GM23338 (cell line): ENCODE results near the gene ZNHIT6. TPM values are rescaled to one million over a fixed set of nuclear protein-coding genes. Genes with fewer than 3 reads are reported as not detected.

Experiments
- ATAC-seq: fragments of 200-7000 bp; cut with Tn5 transposase; 3 replicates; pipeline ENCODE4 v1.9.1; 2020
- DNase-seq: peaks from one replicate; pipeline ENCODE4 v3.0.0-alpha.2; 2015; ENCODE audit warnings: low spot score
- H2AFZ ChIP-seq: fragments of 200-600 bp; sonication (generic); 2 replicates; pipeline ENCODE4 v1.8.0; 2016; ENCODE audit warnings: antibody characterized with exemption, mild to moderate bottlenecking, moderate library complexity
- H3F3A ChIP-seq: fragments of 200-600 bp; sonication (generic); replicated peaks from 2 replicates; pipeline ENCODE4 v1.8.0; 2017; ENCODE audit warnings: antibody characterized with exemption, mixed run types, low read depth
- H3K27ac ChIP-seq: fragments of 200-600 bp; sonication (generic); 2 replicates; pipeline ENCODE4 v1.6.1; 2016; ENCODE audit warnings: low read depth
- H3K27me3 ChIP-seq: fragments of 200-600 bp; sonication (generic); 2 replicates; pipeline ENCODE4 v1.8.0; 2016; ENCODE audit warnings: mild to moderate bottlenecking, mixed run types, moderate library complexity; ENCODE audit not compliant: insufficient read depth
- H3K36me3 ChIP-seq: fragments of 200-600 bp; sonication (generic); 2 replicates; pipeline ENCODE4 v1.8.0; 2016; ENCODE audit warnings: mild to moderate bottlenecking; ENCODE audit not compliant: insufficient read depth
- H3K4me1 ChIP-seq: fragments of 200-600 bp; sonication (generic); 2 replicates; pipeline ENCODE4 v1.8.0; 2016; ENCODE audit warnings: mild to moderate bottlenecking, moderate library complexity; ENCODE audit not compliant: insufficient read depth
- H3K4me2 ChIP-seq: fragments of 200-600 bp; sonication (generic); 2 replicates; pipeline ENCODE4 v1.7.1; 2017; ENCODE audit warnings: mixed run types
- H3K4me3 ChIP-seq: fragments of 200-600 bp; sonication (generic); 2 replicates; pipeline ENCODE4 v1.6.1; 2016; ENCODE audit warnings: mixed run types
- H3K79me2 ChIP-seq: fragments of 200-600 bp; sonication (generic); replicated peaks from 2 replicates; pipeline ENCODE4 v1.8.0; 2017; ENCODE audit warnings: mild to moderate bottlenecking; ENCODE audit not compliant: insufficient read depth
- H3K9me2 ChIP-seq: fragments of 200-600 bp; sonication (generic); 2 replicates; pipeline ENCODE4 v1.8.0; 2017; ENCODE audit not compliant: insufficient read depth
- H4K20me1 ChIP-seq: fragments of 200-600 bp; sonication (generic); replicated peaks from 2 replicates; pipeline ENCODE4 v1.8.0; 2017; ENCODE audit warnings: mild to moderate bottlenecking; ENCODE audit not compliant: insufficient read depth
- H3K27ac Mint-ChIP-seq: 2 replicates; pipeline ENCODE4 v1.8.0; 2020; ENCODE audit warnings: inconsistent platforms, mild to moderate bottlenecking, moderate library complexity, mixed read lengths
- H3K27me3 Mint-ChIP-seq: 3 replicates; pipeline ENCODE4 v1.8.0; 2022; ENCODE audit warnings: low read depth, mild to moderate bottlenecking, moderate library complexity, mixed read lengths, inconsistent platforms; ENCODE audit not compliant: insufficient read depth, poor library complexity
- H3K36me3 Mint-ChIP-seq: 3 replicates; pipeline ENCODE4 v1.8.0; 2021; ENCODE audit warnings: low read depth, mild to moderate bottlenecking, inconsistent platforms, moderate library complexity, mixed read lengths
- H3K4me1 Mint-ChIP-seq: 3 replicates; pipeline ENCODE4 v1.8.0; 2020; ENCODE audit warnings: mild to moderate bottlenecking, inconsistent platforms, mixed read lengths
- H3K4me3 Mint-ChIP-seq: 3 replicates; pipeline ENCODE4 v1.8.0; 2021; ENCODE audit warnings: moderate library complexity, mild to moderate bottlenecking, inconsistent platforms, mixed read lengths
- H3K9me3 Mint-ChIP-seq: 3 replicates; pipeline ENCODE4 v1.8.0; 2020; ENCODE audit warnings: moderate library complexity, mild to moderate bottlenecking, inconsistent platforms, mixed read lengths
- CREB1 ChIP-seq: fragments of 250-450 bp; sonication (Bioruptor Pico); IDR thresholded peaks from 2 replicates; pipeline ENCODE4 v1.5.0; 2020; ENCODE audit warnings: low read depth, mild to moderate bottlenecking, moderate library complexity
- CTCF ChIP-seq, 2 experiments: fragments of 200-600 bp in 1 of 2; sonication (generic) in 1 of 2; conservative IDR thresholded peaks; 2 replicates each; pipeline versions ENCODE4 v1.5.1 to v1.6.1; 2016 to 2017; ENCODE audit warnings: antibody characterized with exemption in 2 of 2, low read depth in 2 of 2, mild to moderate bottlenecking in 2 of 2, moderate library complexity in 1 of 2
- ETS1 ChIP-seq: IDR thresholded peaks from 2 replicates; pipeline ENCODE4 v1.6.1; 2016; ENCODE audit warnings: antibody characterized with exemption
- EZH2 ChIP-seq: fragments of 200-600 bp; sonication (generic); IDR thresholded peaks from one replicate; pipeline ENCODE4 v1.8.0; 2017; ENCODE audit warnings: antibody characterized with exemption, mild to moderate bottlenecking, low read depth; ENCODE audit not compliant: unreplicated experiment
- EZH2phosphoT487 ChIP-seq: fragments of 200-600 bp; sonication (generic); IDR thresholded peaks from one replicate; pipeline ENCODE4 v1.8.1; 2018; ENCODE audit warnings: antibody characterized with exemption; ENCODE audit not compliant: unreplicated experiment
- NANOG ChIP-seq: IDR thresholded peaks from 2 replicates; pipeline ENCODE4 v1.6.1; 2016; ENCODE audit warnings: antibody characterized with exemption, borderline replicate concordance
- POLR2AphosphoS5 ChIP-seq: IDR thresholded peaks from 2 replicates; pipeline ENCODE4 v1.6.1; 2016; ENCODE audit warnings: antibody characterized with exemption, low read depth
- STAT1 ChIP-seq: IDR thresholded peaks from one replicate; pipeline ENCODE4 v1.6.1; 2016; ENCODE audit warnings: antibody characterized with exemption; ENCODE audit not compliant: unreplicated experiment
- ZNF114 ChIP-seq: fragments of 250-450 bp; sonication (Bioruptor Pico); IDR thresholded peaks from 2 replicates; pipeline ENCODE4 v1.5.0; 2020; ENCODE audit warnings: mild to moderate bottlenecking, moderate library complexity
- ZNF331 ChIP-seq: fragments of 250-450 bp; sonication (Bioruptor Pico); IDR thresholded peaks from 2 replicates; pipeline ENCODE4 v1.5.0; 2020; ENCODE audit warnings: low read depth, mild to moderate bottlenecking, moderate library complexity
- ZNF462 ChIP-seq: fragments of 250-450 bp; sonication (Bioruptor Pico); IDR thresholded peaks from 2 replicates; pipeline ENCODE4 v1.5.0; 2020; ENCODE audit warnings: mild to moderate bottlenecking, moderate library complexity
- polyA plus RNA-seq: library from polyadenylated mRNA; unstranded; fragments of >200 nt; fragmentation: Nextera tagmentation; extraction: Ambion mirVana; gene quantifications from 2 replicates; pipeline ENCODE4 v1.2.1, GENCODE V29; 2016
- total RNA-seq: library from RNA; depleted of rRNA; stranded (reverse); fragments of >200 nt; shearing (Covaris generic); gene quantifications from 2 replicates; pipeline ENCODE4 v1.2.3, GENCODE V29; 2014

Gene ZNHIT6
- total and polyA plus RNA-seq, 2 experiments from 2014 or later, result 17.3 to 20.9 TPM

GRCh38 chr1:85654066-85654782 is 54.0 kb downstream of the ZNHIT6 start:
- Histone ChIP-seq H4K20me1 (no peaks in the 10 kb centered on the region), H3K4me3 (no peak overlapping the region), H3K27ac (no peak overlapping the region), H3K36me3 (no peaks in the 10 kb centered on the region), H3K79me2 (no peaks in the 10 kb centered on the region), H3K4me1 (peaks cover 4% of the 10 kb centered on the region; the same call in 1 of the 2 replicates), H2AFZ (no peak overlapping the region), H3K4me2 (no peak overlapping the region), H3K9me2 (no peaks in the 10 kb centered on the region), H3F3A (no peaks in the 10 kb centered on the region), H3K27me3 (no peaks in the 10 kb centered on the region)
- DNase-seq (no peak), ATAC-seq (no peak)
- Mint-ChIP-seq H3K36me3 (peaks cover 27% of the 10 kb centered on the region; the same call in 2 of the 3 replicates), H3K27ac (no peak overlapping the region), H3K4me3 (no peak overlapping the region), H3K9me3 (peaks cover 4% of the 10 kb centered on the region; the same call in 2 of the 3 replicates), H3K4me1 (peaks cover 10% of the 10 kb centered on the region), H3K27me3 (no peaks in the 10 kb centered on the region)
- TF ChIP-seq EZH2phosphoT487, result no peak
- no peak for TF ChIP-seq CREB1 (CRISPR knock-in tag)
- TF ChIP-seq POLR2AphosphoS5, result no peak
- TF ChIP-seq ZNF114 (CRISPR knock-in tag), result no peak
- no peak for TF ChIP-seq CTCF (conservative IDR thresholded peaks at IDR 0.05; ENCODE audit: low read depth in 2 of 2)
- no peak for TF ChIP-seq NANOG
- no peak for TF ChIP-seq ETS1
- no peak for TF ChIP-seq ZNF331
- TF ChIP-seq EZH2, result no peak
- no peak for TF ChIP-seq ZNF462 (CRISPR knock-in tag)
- TF ChIP-seq STAT1, result no peak
